Stomach (tissue), 4 donors: Measurements from ENCODE around the gene ZEB1.

Experiments used
- CTCF ChIP-seq, 7 experiments: fragments of 450-650 bp in 4 of 7; fragments of 200-600 bp in 3 of 7; sonication (generic) in 3 of 7; IDR thresholded peaks; one replicate each; pipeline ENCODE4 v1.5.1; 2016 to 2019; ENCODE audit warnings: antibody characterized with exemption in 7 of 7, control low read depth in 2 of 7, mild to moderate bottlenecking in 1 of 7
- EP300 ChIP-seq: sonication (generic); formaldehyde crosslinking; IDR thresholded peaks from one replicate; pipeline ENCODE4 v1.6.1; 2017; ENCODE audit warnings: antibody characterized with exemption
- POLR2AphosphoS5 ChIP-seq, 3 donors: sonication (generic); formaldehyde crosslinking; IDR thresholded peaks; one replicate each; pipeline ENCODE4 v1.6.1; 2016; ENCODE audit warnings: antibody characterized with exemption in 3 of 3

- TF ChIP-seq CTCF (IDR thresholded peaks at IDR 0.05) (no peak), EP300 (no peak), POLR2AphosphoS5 (IDR thresholded peaks at IDR 0.05) (no peak)
These were observed 80.2 kb downstream of the ZEB1 start for GRCh38 chr10:31399171-31399570.
